Right ventricle myocardium inferior (tissue), 1 donor: ENCODE data around the gene SERPINB6. TPM values are rescaled to one million over a fixed set of nuclear protein-coding genes. Genes with fewer than 3 reads are reported as not detected.
"Not testable (repeated sequence)": the region's sequence is repeated elsewhere in the genome, so short reads cannot be mapped to it uniquely, and the experiment has no call there.

Experiments used
- ATAC-seq: fragments of 200-7000 bp; cut with Tn5 transposase; one replicate; pipeline ENCODE4 v1.9.1; 2020; ENCODE audit warnings: mild to moderate bottlenecking, moderate library complexity
- DNase-seq: peaks from one replicate; pipeline ENCODE4 v3.0.0; 2021; ENCODE audit errors: missing footprints
- intact Hi-C: fragments of 100-400 bp; cut with DNase I; formaldehyde crosslinking; loops from one replicate; pipeline ENCODE4 v1.11.0; 2022
- total RNA-seq: library from RNA; stranded (reverse); fragmentation: NEBNext Ultra II Directional; extraction: Animal tissue kit (Norgen Biotek cat#: 25700); gene quantifications from one replicate; pipeline ENCODE4 v1.2.1, GENCODE V29; 2021
- donor health status: DM: no; HTN: yes; CAD: no; lungs with severe emphysema.

The SERPINB6 gene
- total RNA-seq, 1 donor from 2014 or later, result 275 TPM

- intact Hi-C loops, DNase-seq, ATAC-seq: not testable (repeated sequence)
These were observed 62.2 kb downstream of the SERPINB6 start for GRCh38 chr6:2909051-2909606.

GRCh38 chr6:2908516-2908915, 62.9 kb downstream of the SERPINB6 start:
- ATAC-seq, intact Hi-C loops, DNase-seq: not testable (repeated sequence)

GRCh38 chr6:2903411-2904185, 67.8 kb downstream of the SERPINB6 start:
- not testable (repeated sequence) for DNase-seq

GRCh38 chr6:2901645-2902502, 69.5 kb downstream of the SERPINB6 start:
- not testable (repeated sequence) for ATAC-seq, DNase-seq
- intact Hi-C loops, result loop anchor here (5.0 kb wide), 1 partner anchor 45 kb away; no protein-coding TSS in a partner anchor

More at GRCh38 chr6:2903411-2904185, 67.8 kb downstream of the SERPINB6 start:
- intact Hi-C loops, result loop anchor here (5.0 kb wide), 1 partner anchor 46 kb away; no protein-coding TSS in a partner anchor
- ATAC-seq, result peak; percentile 76

GRCh38 chr6:2900821-2901644, 70.3 kb downstream of the SERPINB6 start:
- intact Hi-C loops, result loop anchor here (5.0 kb wide), 1 partner anchor 44 kb away; no protein-coding TSS in a partner anchor
- no peak for ATAC-seq

GRCh38 chr6:2900221-2900807, 71.1 kb downstream of the SERPINB6 start:
- intact Hi-C loops, result loop anchor here (5.0 kb wide), 1 partner anchor 43 kb away; no protein-coding TSS in a partner anchor
- no peak for ATAC-seq

More at GRCh38 chr6:2900821-2901644, 70.3 kb downstream of the SERPINB6 start:
- no peak for DNase-seq

GRCh38 chr6:2899596-2899995, 71.8 kb downstream of the SERPINB6 start:
- ATAC-seq, result no peak
- intact Hi-C loops, result no loop called here
- no peak for DNase-seq

More at GRCh38 chr6:2900221-2900807, 71.1 kb downstream of the SERPINB6 start:
- no peak for DNase-seq

Other genes with a start within 250 kb of the SERPINB6 start
- gene MYLK4, start 220.6 kb downstream of the SERPINB6 start, total RNA-seq, result 2.0 TPM
- gene WRNIP1, start 206.2 kb downstream of the SERPINB6 start, total RNA-seq, result 40.8 TPM
- gene SERPINB1, start 129.7 kb downstream of the SERPINB6 start, total RNA-seq, result 27.5 TPM
- 3.2 TPM for gene SERPINB9, start 68.3 kb downstream of the SERPINB6 start, total RNA-seq
- gene NQO2, start 28.3 kb upstream of the SERPINB6 start, total RNA-seq, result 57.5 TPM
- 6.9 TPM for gene RIPK1, start 96.9 kb upstream of the SERPINB6 start, total RNA-seq
- gene BPHL, start 147.1 kb upstream of the SERPINB6 start, total RNA-seq, result 19.0 TPM
- 25.0 TPM for gene TUBB2A, start 186.0 kb upstream of the SERPINB6 start, total RNA-seq